Pancreas (tissue), 10 donors: ENCODE data around the gene TMEM250. TPM values are rescaled to one million over a fixed set of nuclear protein-coding genes. Genes with fewer than 3 reads are reported as not detected.
A peak's percentile ranks its signal among the peaks of the same experiment; 100 is the strongest.

Source experiments
- ATAC-seq, 4 donors: fragments of 200-7000 bp; cut with Tn5 transposase; one replicate each; pipeline versions ENCODE4 v1.8.0 to v1.9.1; 2020; ENCODE audit warnings: mild to moderate bottlenecking in 4 of 4, moderate library complexity in 4 of 4
- DNase-seq, 6 donors: peaks; one replicate each; pipeline ENCODE4 v3.0.0-alpha.2; 2020
- FAIRE-seq: peaks from 2 replicates; lab custom pipeline; 2012; peaks lifted over from hg19 to GRCh38; lab: Jason Lieb, UNC
- H3K27ac ChIP-seq, 4 donors: fragments of 200-600 bp; sonication (generic); 1 replicate in 3 of 4; 2 replicates in 1 of 4; pipeline versions ENCODE4 v1.5.0 to v1.8.0; 2020
- H3K27me3 ChIP-seq, 4 donors: fragments of 200-600 bp; one replicate each; pipeline ENCODE4 v1.8.0; 2021
- H3K36me3 ChIP-seq, 3 donors: fragments of 200-600 bp; sonication (generic) in 1 of 3; one replicate each; pipeline versions ENCODE4 v1.5.0 to v1.8.0; 2020 to 2021
- H3K4me1 ChIP-seq, 3 donors: fragments of 200-600 bp; one replicate each; pipeline ENCODE4 v1.8.0; 2021
- H3K4me3 ChIP-seq, 4 donors: fragments of 200-600 bp; sonication (generic) in 2 of 4; one replicate each; pipeline versions ENCODE4 v1.5.0 to v1.8.0; 2020 to 2021
- H3K9me3 ChIP-seq, 4 donors: fragments of 200-600 bp; one replicate each; pipeline ENCODE4 v1.8.0; 2021
- whole genome bisulfite sequencing, 2 donors: extraction: QIAGEN DNeasy Blood & Tissue Kit; methylation state at CpG; one replicate each; pipeline ENCODE4 v1.1.7; 2013; 5-methylcytosine and 5-hydroxymethylcytosine counted together
- intact Hi-C, 3 donors: fragments of 100-400 bp; cut with DNase I; formaldehyde crosslinking; loops; one replicate each; pipeline versions ENCODE4 v1.11.1 to v1.14.2; 2022
- polyA plus RNA-seq, 2 donors: library from polyadenylated mRNA; stranded (reverse); fragments of 200-250 nt; gene quantifications; one replicate each; pipeline ENCODE4 v1.2.3, GENCODE V29; 2013
- total RNA-seq, 6 donors: library from RNA; stranded (reverse); fragmentation: NEBNext Ultra II Directional in 4 of 6; extraction: Animal tissue kit (Norgen Biotek cat#: 25700) in 4 of 6; gene quantifications; one replicate each; pipeline versions ENCODE4 v1.2.1 to v1.2.4, GENCODE V29; 2021 to 2023
- TF ChIP-seq, protein P1 (sequence below), 4 donors: fragments of 200-600 bp; sonication (generic) in 3 of 4; IDR thresholded peaks; one replicate each; pipeline versions ENCODE4 v1.5.0 to v1.8.0; 2021; ENCODE audit warnings: antibody characterized with exemption in 4 of 4
- donor health status: healthy with polysubstance abuse.
- donor health status: DM: no; HTN: no; CAD: no; lungs with moderate emphysema.
- donor health status: DM: no; HTN: no; CAD: no.
- donor health status: control.
- donor health status: control.
- donor health status: Bipolar disorder and iron deficiency.
- donor health status: DM: yes; HTN: yes; CAD: no.
- donor health status: DM: no; HTN: no; CAD: no.
- donor health status: DM: no; HTN: no; CAD: no.
- donor health status: DM: yes; HTN: yes; CAD: no.

TMEM250 gene
- total and polyA plus RNA-seq, 8 donors = 8.0 to 17.8 (median 11.8) TPM

DNA sequence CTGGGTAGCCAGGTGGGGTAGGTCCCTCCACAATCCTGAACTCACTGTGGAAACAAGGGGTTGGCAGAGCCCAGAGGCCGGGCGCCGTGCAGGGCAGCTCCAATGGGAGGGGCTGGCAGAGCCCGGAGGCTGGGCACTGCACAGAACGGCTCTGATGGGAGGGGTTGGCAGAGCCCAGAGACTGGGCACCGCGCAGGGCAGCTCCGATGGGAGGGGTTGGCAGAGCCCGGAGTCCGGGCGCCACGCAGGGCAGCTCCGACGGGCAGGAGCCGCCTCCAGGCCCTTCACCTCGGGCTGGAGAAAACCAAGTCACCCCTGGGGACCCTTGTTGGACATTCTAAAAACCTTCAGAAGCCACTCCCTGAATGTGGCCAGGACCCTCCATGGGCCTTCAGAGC is 32.9 kb downstream of the TMEM250 start:
- ATAC-seq (peak; percentile 90 to 97 (median 92)), DNase-seq (peak; percentile 76 to 95 (median 86)), FAIRE-seq (no peak)
- Histone ChIP-seq H3K4me1 (peaks cover 7 to 22% (median 8%) of the 10 kb centered on the region in 3 donors), H3K9me3 (no peaks in the 10 kb centered on the region), H3K27me3 (no peaks in the 10 kb centered on the region), H3K36me3 (no peaks in the 10 kb centered on the region), H3K27ac (peak overlapping the region in 1 of 4 donors; percentile 28), H3K4me3 (no peak overlapping the region)
- 8 to 21% methylated on average over 16 of the region's 16 CpGs for WGBS, 2 donors
- intact Hi-C loops = no loop called here
- TF ChIP-seq, protein P1, sequence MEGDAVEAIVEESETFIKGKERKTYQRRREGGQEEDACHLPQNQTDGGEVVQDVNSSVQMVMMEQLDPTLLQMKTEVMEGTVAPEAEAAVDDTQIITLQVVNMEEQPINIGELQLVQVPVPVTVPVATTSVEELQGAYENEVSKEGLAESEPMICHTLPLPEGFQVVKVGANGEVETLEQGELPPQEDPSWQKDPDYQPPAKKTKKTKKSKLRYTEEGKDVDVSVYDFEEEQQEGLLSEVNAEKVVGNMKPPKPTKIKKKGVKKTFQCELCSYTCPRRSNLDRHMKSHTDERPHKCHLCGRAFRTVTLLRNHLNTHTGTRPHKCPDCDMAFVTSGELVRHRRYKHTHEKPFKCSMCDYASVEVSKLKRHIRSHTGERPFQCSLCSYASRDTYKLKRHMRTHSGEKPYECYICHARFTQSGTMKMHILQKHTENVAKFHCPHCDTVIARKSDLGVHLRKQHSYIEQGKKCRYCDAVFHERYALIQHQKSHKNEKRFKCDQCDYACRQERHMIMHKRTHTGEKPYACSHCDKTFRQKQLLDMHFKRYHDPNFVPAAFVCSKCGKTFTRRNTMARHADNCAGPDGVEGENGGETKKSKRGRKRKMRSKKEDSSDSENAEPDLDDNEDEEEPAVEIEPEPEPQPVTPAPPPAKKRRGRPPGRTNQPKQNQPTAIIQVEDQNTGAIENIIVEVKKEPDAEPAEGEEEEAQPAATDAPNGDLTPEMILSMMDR (IDR thresholded peaks at IDR 0.05) = no peak

DNA sequence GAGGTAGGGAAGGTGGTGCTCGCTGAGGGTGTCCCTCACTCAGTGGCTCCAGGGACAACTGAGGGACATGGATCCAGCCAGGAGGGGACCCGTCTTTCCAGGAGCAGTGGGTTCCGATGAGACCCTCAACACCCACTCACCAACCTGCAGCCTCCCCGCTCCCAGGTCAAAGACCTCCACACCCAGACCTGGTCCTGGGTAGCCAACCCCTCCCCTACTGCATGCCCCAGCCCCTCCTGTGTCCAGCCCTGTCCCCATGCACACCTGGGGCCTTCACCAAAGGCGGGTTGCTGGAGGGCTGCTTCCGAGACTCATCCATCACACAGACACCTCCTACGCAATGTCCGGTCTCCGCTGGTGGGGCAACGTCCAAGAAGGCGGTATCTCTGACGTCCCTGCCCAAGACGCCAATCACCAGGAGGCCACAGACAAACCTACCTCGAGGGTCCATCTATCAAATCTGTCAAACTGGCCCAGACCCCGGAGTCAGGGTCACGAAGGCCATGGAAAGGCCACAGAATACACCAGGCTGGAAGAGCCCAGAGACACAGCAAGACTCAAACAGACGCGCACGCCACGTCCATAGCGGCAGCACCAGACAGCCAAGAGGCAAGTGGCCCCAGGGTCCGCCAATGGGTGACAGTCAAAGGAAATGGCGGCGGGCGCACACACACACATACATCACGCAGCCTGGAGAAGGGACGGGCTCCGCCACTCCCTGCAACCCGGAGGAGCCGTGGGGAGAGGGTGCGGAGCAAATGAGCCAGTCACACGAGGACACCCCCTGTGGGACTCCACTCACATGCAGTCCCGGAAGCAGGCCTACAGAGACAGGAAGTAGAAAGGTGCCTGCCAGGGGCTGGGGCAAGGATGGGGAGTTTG is 34.4 kb downstream of the TMEM250 start:
- Histone ChIP-seq H3K27ac (no peak overlapping the region), H3K27me3 (no peaks in the 10 kb centered on the region), H3K9me3 (no peaks in the 10 kb centered on the region), H3K36me3 (no peaks in the 10 kb centered on the region), H3K4me3 (no peak overlapping the region), H3K4me1 (peaks cover 7 to 15% (median 8%) of the 10 kb centered on the region in 3 donors)
- DNase-seq (peak in 2 of 6 donors; percentile 45 to 55), ATAC-seq (no peak), FAIRE-seq (no peak)
- intact Hi-C loops = no loop called here
- TF ChIP-seq, protein P1 (IDR thresholded peaks at IDR 0.05) = no peak
- 87 to 89% methylated on average over 33 of the region's 33 CpGs for WGBS, 2 donors

DNA sequence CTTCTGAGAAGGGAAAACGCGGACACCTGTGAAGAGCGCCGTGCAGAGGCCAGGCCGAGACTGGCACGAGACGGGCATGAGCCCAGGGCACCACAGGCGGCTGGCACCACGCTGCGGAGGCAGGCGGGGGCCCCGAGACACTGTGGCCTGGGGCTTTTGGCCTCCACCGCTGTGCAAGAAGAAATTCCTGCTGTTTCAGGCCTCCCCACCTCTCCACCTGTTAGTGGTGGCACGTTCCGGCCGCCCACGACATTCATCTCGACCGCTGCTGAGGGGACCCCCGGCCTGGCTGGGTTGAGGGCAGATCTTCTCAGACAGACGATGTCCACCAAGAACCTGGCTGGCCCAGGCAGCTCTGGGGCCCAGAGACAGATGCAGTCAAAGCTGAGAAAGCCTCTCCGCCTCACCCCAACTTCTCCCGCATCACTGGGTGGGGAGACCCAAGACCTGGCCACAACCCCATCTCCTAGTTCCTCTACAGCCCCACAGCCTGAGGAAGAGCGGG is 35.1 kb downstream of the TMEM250 start:
- TF ChIP-seq, protein P1 (IDR thresholded peaks at IDR 0.05) = no peak
- DNase-seq (peak in 1 of 6 donors; percentile 57), FAIRE-seq (no peak), ATAC-seq (no peak)
- Histone ChIP-seq H3K27ac (no peak overlapping the region), H3K4me1 (peaks cover 7 to 15% (median 8%) of the 10 kb centered on the region in 3 donors), H3K4me3 (no peak overlapping the region), H3K36me3 (no peaks in the 10 kb centered on the region), H3K9me3 (no peaks in the 10 kb centered on the region), H3K27me3 (no peaks in the 10 kb centered on the region)
- intact Hi-C loops = no loop called here
- 90 to 94% methylated on average over 24 of the region's 24 CpGs for WGBS, 2 donors

DNA sequence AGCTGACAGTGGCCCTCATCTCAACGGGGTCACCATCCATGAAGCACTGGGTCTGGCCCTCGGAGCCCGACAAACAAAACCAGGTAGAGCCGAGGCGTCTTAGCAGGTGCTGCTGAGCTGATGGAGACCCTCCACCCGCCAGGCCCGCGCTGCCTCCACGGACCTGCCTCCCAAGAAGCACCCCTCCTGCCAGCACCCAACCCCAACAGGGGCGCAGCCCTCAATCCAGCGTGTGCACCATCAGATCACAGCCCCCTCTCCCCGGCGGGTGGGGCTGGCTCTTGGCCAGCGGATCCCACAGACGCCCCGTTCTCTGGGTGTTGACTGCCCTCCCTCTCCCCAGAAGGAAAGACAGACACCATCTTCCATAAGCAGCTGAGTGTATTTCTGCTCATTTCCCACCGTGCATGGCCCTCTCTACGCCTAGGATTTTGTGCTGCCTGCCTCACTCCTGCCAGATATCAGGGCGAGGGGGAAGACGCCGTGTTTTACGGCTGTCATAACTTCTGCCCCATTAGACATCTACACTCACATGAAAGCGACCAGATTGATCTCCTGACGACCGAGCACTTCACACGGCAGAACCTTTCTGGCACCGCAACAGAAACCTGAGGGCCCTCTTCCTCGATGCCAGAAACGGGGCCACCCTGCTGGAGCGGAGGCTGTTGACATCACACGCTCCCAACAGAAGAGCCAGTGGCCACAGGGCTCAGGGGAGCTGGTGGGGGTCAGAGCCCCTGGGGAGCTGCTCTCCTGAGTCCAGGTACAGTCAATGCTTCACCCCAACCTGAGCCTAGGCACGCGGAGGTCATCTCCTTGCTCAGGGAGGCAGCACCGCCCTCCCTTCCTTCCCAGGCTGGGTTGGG is 35.9 kb downstream of the TMEM250 start:
- Histone ChIP-seq H3K4me3 (no peak overlapping the region), H3K27me3 (no peaks in the 10 kb centered on the region), H3K9me3 (no peaks in the 10 kb centered on the region), H3K36me3 (no peaks in the 10 kb centered on the region), H3K4me1 (peaks cover 7 to 15% (median 8%) of the 10 kb centered on the region in 3 donors), H3K27ac (no peak overlapping the region)
- WGBS, 2 donors = 80 to 86% methylated on average over 30 to 34 of the region's 34 CpGs
- TF ChIP-seq, protein P1 (IDR thresholded peaks at IDR 0.05) = no peak
- FAIRE-seq = no peak
- intact Hi-C loops = no loop called here
- ATAC-seq = no peak
- DNase-seq = peak in 3 of 6 donors; percentile 34 to 54 (median 47)
